ENCODE results near the gene INTS11.

Gene INTS11

GRCh38 chr1:1285102-1285571 is 39.3 kb downstream of the INTS11 start:
- no peak for DNase-seq (ENCODE audit: low read depth in 3 of 3)

- no peak for DNase-seq (ENCODE audit: low read depth in 3 of 3)
These were observed 40.0 kb downstream of the INTS11 start for GRCh38 chr1:1284221-1285101.

- no peak for DNase-seq (ENCODE audit: low read depth in 3 of 3)
These were observed 40.6 kb downstream of the INTS11 start for GRCh38 chr1:1283821-1284220.

DNA sequence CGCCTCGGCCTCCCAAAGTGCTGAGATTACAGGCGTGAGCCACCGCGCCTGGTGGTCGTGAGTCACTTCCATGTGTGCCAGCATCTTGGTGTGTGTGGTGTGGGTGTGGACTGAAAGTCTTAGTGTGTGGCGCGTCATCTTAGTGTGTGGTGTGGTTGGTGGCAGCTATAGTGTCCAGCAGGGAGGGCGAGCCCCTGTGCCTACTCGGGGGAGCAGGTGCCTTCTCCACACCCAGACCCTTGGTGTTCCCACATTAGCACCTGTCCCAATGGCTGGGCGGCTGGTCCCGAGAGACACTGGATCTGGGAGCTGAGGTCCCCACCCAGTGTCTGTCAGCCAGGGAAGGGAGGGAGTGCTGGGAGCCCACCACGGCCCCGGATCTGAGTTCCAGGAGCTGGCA is 41.5 kb downstream of the INTS11 start:
- DNase-seq (ENCODE audit: low read depth in 3 of 3): no peak

- DNase-seq (ENCODE audit: low read depth in 3 of 3): no peak
These were observed 42.7 kb downstream of the INTS11 start for GRCh38 chr1:1281533-1282321.

GRCh38 chr1:1280782-1281481 is 43.5 kb downstream of the INTS11 start:
- no peak for DNase-seq (ENCODE audit: low read depth in 3 of 3)

DNA sequence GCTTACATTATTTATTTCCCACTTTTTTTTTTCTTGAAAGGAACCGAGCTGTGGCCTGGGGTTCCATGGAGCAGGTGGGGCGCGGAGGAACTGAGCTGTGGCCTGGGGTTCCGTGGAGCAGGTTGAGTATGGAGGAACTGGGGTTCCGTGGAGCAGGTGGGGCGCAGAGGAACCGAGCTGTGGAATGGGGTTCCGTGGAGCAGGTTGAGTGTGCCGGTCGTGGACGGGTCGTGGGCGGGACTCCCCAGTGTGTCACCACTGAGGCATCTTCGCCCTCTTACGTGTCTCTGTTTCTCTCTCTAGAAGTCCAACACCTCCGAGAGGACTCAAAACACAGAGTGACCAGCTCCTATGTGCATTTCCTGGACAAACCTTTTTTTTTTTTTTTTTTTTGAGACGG is 45.4 kb downstream of the INTS11 start:
- DNase-seq (ENCODE audit: low read depth in 3 of 3): no peak

GRCh38 chr1:1278620-1279019 is 45.8 kb downstream of the INTS11 start:
- no peak for DNase-seq (ENCODE audit: low read depth in 3 of 3)

DNA sequence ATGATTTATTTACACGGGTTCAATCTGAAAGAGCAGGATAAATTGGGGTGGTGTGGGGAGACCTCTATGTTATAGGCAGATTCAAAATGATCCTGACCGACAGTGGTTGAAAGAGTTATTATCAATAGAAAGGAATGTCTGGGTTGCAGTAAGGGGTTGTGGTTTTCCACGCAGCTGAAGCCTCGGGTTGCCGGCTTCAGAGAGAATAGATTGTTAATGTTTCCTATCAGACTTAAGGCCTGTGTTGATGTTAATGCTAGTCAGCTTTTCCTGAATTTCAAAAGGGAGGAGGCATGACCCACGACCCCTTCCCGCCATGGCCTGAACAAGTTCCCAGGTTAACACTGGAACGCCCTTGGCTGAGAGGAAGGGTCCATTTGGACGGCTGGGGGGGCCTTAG is 48.6 kb downstream of the INTS11 start:
- no peak for DNase-seq (ENCODE audit: low read depth in 3 of 3)

- no peak for DNase-seq (ENCODE audit: low read depth in 3 of 3)
These were observed 49.5 kb downstream of the INTS11 start for GRCh38 chr1:1274931-1275431.

DNA sequence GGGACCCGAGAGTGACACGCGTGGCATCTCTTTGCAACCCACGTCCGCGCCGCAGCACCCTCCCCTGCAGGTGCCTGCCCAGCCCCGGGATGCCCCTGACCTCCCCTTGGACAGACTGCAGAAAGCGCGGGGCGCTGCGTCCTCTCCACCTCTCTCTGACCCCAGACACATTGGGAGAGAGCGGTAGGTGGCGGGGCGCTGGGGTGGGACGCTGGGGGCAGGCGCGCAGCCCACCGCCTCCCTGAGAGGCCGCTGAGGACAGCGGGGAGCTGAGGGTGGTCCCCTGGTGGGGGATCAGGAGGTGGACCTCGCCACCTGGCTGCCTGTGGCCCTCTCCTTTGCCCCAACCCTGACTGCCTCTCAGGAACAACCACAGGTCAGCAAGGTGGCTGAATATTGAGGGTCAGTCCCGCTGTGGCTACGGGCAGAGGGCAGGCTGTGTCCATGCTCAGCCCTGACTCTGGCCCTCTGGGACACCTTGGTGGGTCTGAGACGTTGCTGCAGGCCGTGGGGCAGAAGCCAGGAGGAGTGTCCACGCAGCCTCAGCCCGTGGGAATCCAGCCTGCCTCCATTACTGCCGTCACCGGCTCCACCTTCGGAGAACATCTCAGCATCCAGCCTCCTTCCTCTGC is 50.0 kb downstream of the INTS11 start:
- DNase-seq (ENCODE audit: low read depth in 3 of 3): no peak

DNA sequence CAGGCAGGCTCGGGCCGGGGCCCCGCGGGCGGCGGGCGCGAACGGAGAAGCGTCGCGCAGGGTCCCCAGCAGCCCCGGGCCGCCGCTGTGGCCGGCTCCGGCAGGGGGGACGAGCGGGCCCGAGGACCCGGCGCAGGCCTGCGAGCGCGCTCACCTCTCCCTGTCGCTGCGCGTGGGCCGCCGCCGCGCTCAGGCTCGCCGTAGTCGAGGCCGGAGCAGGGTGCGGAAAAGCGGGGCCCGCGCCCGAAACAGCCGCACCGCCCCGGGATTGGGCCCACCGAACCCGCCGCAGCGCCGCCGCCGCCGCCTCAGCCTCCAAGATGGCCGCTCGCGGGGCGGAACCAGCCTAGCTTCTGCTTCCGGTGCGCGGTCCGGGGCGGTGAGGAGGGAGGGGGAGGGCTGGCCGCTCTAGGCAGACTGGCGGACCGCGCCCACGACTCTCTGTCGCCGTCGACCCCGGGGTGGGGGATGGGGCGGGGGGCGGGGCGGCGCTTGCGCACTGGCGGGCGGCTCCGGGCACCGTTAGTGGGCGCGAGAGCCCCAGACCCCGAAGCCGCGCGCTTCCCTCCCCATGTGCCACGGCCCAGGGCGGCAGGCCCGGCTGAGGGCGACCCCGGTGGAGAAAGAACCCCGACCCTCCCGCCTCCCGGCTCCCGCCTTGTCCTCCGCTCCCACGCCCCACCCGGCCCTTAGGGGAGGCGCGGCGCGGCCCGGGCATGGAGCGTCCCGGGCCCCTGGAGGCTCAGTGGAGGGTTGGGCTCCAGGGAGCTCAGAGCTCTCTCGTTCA is 50.8 kb downstream of the INTS11 start, which contains the start of gene UBE2J2:
Gene UBE2J2 (minus strand): TSS at position 343 of the 787 bp plus-strand sequence. CDS start 5,862 bp downstream, outside the sequence.
- DNase-seq (ENCODE audit: low read depth in 3 of 3): peak; percentile 88 to 91 (median 90)

DNA sequence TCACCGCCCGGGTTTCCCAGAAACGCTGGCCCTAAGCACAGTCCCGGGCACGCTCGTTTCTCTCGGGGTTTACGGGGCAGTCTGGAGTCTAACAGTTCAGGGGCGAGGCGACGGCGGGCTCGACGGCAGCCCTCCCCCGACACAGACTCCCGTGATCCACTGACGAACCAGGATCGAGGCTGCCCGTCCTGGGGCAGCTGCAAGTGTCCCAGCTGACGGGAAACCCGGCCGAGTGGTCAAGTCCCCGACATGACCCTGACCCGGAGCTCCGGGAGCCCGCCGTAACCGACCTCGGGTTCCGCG is 51.3 kb downstream of the INTS11 start:
- no peak for DNase-seq (ENCODE audit: low read depth in 3 of 3)

DNA sequence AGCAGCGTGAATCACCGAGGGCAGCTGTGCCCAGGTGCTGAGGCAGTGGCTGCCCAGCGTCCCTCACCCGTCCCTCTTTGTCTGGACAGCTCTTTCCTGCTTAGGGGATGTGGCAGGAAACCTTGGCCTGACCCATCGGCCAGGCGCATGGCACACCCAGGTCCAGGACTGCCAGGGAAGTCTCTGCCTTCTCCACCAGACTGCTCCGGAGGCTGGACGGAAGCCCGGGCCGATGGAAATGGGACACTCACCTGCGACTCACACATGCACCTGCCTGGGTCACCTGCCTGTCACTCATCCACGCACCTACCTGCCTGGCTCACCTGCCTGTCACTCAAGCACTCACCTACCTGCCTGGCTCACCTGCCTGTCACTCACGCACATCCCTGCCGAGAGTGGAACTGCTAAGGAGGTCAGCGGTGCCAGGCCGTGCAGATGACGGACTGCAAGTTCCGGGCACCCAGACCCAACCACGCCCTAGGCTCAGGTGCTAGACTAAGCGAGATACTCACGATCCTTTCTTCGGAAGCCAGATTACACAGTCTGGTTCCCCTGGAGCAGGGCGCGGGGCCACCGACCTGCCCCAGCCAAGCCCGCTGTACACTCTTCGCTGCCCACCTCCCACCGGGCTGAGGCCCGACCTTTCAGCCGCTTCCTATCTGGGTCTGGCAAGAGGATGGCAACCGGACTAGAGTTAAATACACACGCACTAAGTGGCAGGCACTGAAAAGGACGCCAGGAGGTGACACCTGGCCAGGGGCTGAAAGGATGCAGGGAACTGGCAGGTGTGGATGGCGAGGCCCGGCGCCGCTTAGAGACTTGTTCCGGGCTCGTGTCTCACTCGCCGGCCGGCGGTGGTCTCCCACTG is 51.9 kb downstream of the INTS11 start:
- no peak for DNase-seq (ENCODE audit: low read depth in 3 of 3)

DNA sequence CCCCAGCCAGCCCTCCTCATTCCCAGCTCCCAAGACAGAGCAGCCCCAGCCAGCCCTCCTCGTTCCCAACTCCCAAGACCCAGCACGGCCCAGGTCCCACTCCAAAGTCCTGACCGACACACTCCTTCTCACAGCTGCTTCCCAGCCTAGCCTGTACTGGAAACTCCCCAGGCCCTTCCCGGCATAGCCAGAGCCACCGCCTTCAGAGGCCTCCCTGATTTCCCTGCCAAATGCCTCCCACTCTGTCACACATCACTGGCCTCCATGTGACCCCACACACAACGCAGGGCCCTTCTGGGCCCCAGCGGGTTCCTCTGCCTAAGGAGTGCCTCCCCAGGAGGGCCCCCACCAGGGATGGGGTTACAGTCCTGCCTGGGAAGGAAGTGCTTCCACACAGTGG is 53.6 kb downstream of the INTS11 start:
- DNase-seq (ENCODE audit: low read depth in 3 of 3): no peak

- DNase-seq (ENCODE audit: low read depth in 3 of 3): no peak
These were observed 56.2 kb downstream of the INTS11 start for GRCh38 chr1:1268284-1268682.

- DNase-seq (ENCODE audit: low read depth in 3 of 3): no peak
These were observed 56.8 kb downstream of the INTS11 start for GRCh38 chr1:1267488-1268283.

DNA sequence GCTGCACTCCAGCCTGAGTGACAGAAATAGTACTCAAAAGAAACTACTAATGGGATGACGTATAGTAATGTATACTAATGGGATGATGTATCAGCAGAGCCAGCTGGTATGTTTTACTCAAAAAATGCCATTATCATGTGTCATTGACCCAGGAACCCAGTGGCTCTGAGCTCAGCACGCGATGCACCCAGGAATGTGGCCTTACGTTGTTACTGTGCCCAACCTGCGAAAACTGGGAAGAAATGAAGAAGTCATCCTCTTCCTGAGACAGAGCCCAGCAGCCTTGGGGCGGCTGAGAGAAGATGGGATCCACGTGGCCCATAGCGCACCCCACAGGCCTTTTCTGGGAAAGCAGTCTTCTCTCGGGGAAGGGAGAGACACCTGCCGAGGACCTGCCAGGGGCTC is 59.6 kb downstream of the INTS11 start:
- no peak for DNase-seq (ENCODE audit: low read depth in 3 of 3)

GRCh38 chr1:1264026-1264425 is 60.4 kb downstream of the INTS11 start:
- no peak for DNase-seq (ENCODE audit: low read depth in 3 of 3)
